Mesothelial cell of epicardium (in vitro differentiated cells): ENCODE results near the gene DMD. TPM values are rescaled to one million over a fixed set of nuclear protein-coding genes. Genes with fewer than 3 reads are reported as not detected.

Experiments
- DNase-seq, 2 experiments: peaks; one replicate each; pipeline ENCODE4 v3.0.0; 2021; ENCODE audit warnings: low spot score in 2 of 2; ENCODE audit not compliant: unreplicated experiment in 2 of 2
- H3K27ac Mint-ChIP-seq: 2 replicates; pipeline ENCODE4 v1.8.0; 2021; ENCODE audit warnings: mixed read lengths
- H3K27me3 Mint-ChIP-seq: 2 replicates; pipeline ENCODE4 v1.8.0; 2021; ENCODE audit warnings: low read depth, mixed read lengths
- H3K36me3 Mint-ChIP-seq: 2 replicates; pipeline ENCODE4 v1.8.0; 2021; ENCODE audit warnings: mixed read lengths
- H3K4me1 Mint-ChIP-seq: 2 replicates; pipeline ENCODE4 v1.8.0; 2021; ENCODE audit warnings: mixed read lengths
- H3K4me3 Mint-ChIP-seq: 2 replicates; pipeline ENCODE4 v1.8.0; 2021; ENCODE audit warnings: mild to moderate bottlenecking, moderate library complexity, mixed read lengths
- H3K9me3 Mint-ChIP-seq: 2 replicates; pipeline ENCODE4 v1.8.0; 2021; ENCODE audit warnings: mixed read lengths
- total RNA-seq: library from RNA; stranded (reverse); gene quantifications from 3 replicates; pipeline ENCODE4 v1.2.1, GENCODE V29; 2021
- TF ChIP-seq, protein P1 (sequence below): fragments of 200-600 bp; sonication (generic); IDR thresholded peaks from one replicate; pipeline ENCODE4 v1.5.0; 2021; ENCODE audit warnings: antibody characterized with exemption; ENCODE audit not compliant: unreplicated experiment

DMD gene
- total RNA-seq, 1 donor from 2014 or later = 79.4 TPM

DNA sequence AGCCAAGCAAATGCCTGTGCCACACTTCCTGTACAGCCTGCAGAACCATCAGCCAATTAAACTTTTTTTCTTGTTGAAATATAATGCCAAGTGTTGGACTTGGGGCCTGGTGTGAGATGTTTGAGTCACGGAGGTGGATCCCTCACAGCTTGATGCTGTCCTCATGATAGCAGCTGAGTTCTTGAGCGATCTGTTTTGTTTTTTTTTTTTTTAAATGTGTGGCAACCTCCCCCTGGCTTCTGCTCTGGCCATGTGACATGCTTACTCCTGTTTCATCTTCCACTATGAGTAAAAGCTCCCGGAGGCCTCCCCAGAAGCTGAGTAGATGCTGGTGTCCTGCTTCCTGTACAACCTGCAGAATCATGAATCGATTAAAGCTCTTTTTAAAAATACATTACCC, 1166.2 kb downstream of the DMD start:
- no peaks in the 10 kb centered on the region for H3K4me1 Mint-ChIP-seq
- no peaks in the 10 kb centered on the region for H3K27me3 Mint-ChIP-seq
- TF ChIP-seq, protein P1, sequence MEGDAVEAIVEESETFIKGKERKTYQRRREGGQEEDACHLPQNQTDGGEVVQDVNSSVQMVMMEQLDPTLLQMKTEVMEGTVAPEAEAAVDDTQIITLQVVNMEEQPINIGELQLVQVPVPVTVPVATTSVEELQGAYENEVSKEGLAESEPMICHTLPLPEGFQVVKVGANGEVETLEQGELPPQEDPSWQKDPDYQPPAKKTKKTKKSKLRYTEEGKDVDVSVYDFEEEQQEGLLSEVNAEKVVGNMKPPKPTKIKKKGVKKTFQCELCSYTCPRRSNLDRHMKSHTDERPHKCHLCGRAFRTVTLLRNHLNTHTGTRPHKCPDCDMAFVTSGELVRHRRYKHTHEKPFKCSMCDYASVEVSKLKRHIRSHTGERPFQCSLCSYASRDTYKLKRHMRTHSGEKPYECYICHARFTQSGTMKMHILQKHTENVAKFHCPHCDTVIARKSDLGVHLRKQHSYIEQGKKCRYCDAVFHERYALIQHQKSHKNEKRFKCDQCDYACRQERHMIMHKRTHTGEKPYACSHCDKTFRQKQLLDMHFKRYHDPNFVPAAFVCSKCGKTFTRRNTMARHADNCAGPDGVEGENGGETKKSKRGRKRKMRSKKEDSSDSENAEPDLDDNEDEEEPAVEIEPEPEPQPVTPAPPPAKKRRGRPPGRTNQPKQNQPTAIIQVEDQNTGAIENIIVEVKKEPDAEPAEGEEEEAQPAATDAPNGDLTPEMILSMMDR = no peak
- no peak overlapping the region for H3K4me3 Mint-ChIP-seq
- no peak for DNase-seq
- peaks cover 3% of the 10 kb centered on the region for H3K36me3 Mint-ChIP-seq
- peaks cover 45% of the 10 kb centered on the region for H3K9me3 Mint-ChIP-seq
- no peak overlapping the region for H3K27ac Mint-ChIP-seq

DNA sequence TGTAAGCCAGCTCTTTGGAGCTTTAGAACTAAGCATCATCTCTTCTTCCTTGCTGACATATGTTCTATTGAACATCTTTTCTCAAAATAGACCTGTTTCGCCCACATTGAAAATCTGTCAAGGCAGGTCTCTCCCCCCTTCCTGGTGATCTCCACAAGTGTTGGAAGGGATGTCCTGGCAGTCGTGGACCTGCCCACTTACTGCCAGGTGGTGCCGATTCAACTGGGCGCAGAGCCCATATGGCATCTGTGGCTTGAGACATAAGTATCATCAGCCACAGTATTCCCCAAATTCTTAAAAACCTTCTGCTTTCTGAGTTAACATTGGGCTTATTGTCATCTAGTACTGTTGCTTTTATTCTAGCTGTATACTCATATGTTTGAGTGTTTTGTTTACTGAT, 1170.2 kb downstream of the DMD start:
- Mint-ChIP-seq H3K4me1 (no peaks in the 10 kb centered on the region), H3K4me3 (no peak overlapping the region), H3K9me3 (peaks cover 58% of the 10 kb centered on the region), H3K27ac (no peak overlapping the region), H3K27me3 (no peaks in the 10 kb centered on the region), H3K36me3 (peaks cover 3% of the 10 kb centered on the region)
- TF ChIP-seq, protein P1 = no peak
- no peak for DNase-seq

DNA sequence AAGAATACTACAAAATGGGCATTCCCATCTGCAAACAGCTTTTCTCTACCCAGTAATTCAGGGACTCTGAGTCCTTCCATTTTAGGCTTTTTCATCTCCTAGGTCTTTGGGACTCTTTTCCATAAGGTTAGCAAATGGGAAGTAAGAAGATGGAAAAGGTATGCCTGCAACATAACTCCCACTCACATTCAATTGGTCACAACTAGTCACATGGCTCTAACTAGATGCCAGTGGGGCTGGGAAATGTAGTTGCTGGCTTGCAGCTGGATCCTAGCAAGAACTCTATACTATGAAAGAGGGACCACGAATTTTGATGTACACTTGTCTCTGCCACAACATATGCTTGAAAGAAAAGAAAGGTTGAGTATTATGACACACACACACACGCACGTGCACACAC, 1184.6 kb downstream of the DMD start:
- H3K36me3 Mint-ChIP-seq = no peaks in the 10 kb centered on the region
- peaks cover 43% of the 10 kb centered on the region for H3K9me3 Mint-ChIP-seq
- TF ChIP-seq, protein P1 = no peak
- H3K27ac Mint-ChIP-seq = no peak overlapping the region
- no peak for DNase-seq
- H3K4me3 Mint-ChIP-seq = no peak overlapping the region
- no peaks in the 10 kb centered on the region for H3K27me3 Mint-ChIP-seq
- no peaks in the 10 kb centered on the region for H3K4me1 Mint-ChIP-seq

DNA sequence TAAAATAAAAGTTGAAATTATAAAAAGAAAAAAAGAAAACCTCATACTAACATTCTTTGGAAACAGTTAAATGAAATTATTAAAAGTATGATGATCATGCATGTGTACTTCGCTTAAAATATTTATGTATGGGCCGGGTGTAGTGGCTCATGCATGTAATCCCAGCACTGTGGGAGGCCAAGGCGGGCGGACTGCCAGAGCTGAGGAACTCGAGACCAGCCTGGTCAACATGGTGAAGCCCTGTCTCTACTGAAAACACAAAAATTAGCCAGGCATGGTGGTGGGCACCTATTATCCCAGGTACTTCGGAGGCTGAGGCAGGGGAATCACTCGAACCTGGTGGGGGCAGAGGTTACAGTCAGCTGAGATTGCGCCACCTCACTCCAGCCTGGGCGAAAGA, 1187.3 kb downstream of the DMD start:
- TF ChIP-seq, protein P1 = no peak
- Mint-ChIP-seq H3K9me3 (peaks cover 33% of the 10 kb centered on the region), H3K36me3 (no peaks in the 10 kb centered on the region), H3K4me3 (no peak overlapping the region), H3K27me3 (no peaks in the 10 kb centered on the region), H3K4me1 (no peaks in the 10 kb centered on the region), H3K27ac (no peak overlapping the region)
- no peak for DNase-seq

DNA sequence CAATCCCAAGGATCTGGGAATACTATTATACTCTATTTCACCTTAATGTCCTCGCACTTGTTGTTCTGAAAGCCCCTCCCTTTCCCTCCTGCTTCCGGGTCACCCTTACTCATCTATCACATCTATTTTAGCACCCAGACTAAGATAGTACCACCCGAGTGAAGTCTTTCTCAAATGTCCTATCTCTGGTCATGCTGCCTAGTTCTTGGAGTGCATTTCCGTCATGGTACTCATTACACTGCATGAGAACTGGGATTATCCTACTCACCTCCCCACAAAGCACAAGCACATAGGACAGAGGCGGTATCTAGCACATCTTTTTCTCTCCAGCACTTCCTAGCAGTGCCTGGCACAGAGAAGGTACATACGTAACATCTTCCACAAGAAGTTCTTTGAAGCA, 1195.2 kb downstream of the DMD start:
- Mint-ChIP-seq H3K4me1 (no peaks in the 10 kb centered on the region), H3K36me3 (no peaks in the 10 kb centered on the region), H3K9me3 (peaks cover 39% of the 10 kb centered on the region), H3K27me3 (no peaks in the 10 kb centered on the region), H3K27ac (no peak overlapping the region), H3K4me3 (no peak overlapping the region)
- TF ChIP-seq, protein P1 = no peak
- DNase-seq = no peak

DNA sequence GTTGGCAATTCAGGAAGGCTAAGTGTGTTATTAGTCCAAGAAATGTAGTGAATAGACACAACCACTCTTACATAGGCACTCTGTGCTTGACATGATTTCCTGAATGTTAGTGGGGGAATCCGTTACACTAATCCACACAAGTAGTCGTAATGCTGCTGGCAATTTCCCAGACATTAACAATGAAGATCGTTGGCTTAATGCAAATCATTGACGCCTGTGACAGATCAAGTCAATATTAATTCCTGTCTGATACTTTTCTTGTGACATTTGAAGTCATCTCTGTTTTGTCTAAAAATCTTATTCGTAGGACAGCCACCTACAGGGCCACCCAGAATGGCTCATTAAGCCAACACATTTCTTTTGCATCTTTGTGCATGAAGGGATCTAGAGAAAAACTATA, 1200.4 kb downstream of the DMD start:
- TF ChIP-seq, protein P1 = no peak
- H3K27ac Mint-ChIP-seq = no peak overlapping the region
- no peak for DNase-seq
- H3K4me1 Mint-ChIP-seq = no peaks in the 10 kb centered on the region
- H3K27me3 Mint-ChIP-seq = no peaks in the 10 kb centered on the region
- no peak overlapping the region for H3K4me3 Mint-ChIP-seq
- H3K9me3 Mint-ChIP-seq = peaks cover 13% of the 10 kb centered on the region
- H3K36me3 Mint-ChIP-seq = no peaks in the 10 kb centered on the region
